GM19438 (cell line): Measurements from ENCODE around the gene PMPCA.
"Not testable (repeated sequence)": the region's sequence is repeated elsewhere in the genome, so short reads cannot be mapped to it uniquely, and the experiment has no call there.

Experiments used
- ATAC-seq: cut with Tn5 transposase; IDR thresholded peaks from one replicate; pipeline ENCODE4 v1.9.1; 2021; ENCODE audit warnings: low read depth; ENCODE audit not compliant: unreplicated experiment

Gene PMPCA

DNA sequence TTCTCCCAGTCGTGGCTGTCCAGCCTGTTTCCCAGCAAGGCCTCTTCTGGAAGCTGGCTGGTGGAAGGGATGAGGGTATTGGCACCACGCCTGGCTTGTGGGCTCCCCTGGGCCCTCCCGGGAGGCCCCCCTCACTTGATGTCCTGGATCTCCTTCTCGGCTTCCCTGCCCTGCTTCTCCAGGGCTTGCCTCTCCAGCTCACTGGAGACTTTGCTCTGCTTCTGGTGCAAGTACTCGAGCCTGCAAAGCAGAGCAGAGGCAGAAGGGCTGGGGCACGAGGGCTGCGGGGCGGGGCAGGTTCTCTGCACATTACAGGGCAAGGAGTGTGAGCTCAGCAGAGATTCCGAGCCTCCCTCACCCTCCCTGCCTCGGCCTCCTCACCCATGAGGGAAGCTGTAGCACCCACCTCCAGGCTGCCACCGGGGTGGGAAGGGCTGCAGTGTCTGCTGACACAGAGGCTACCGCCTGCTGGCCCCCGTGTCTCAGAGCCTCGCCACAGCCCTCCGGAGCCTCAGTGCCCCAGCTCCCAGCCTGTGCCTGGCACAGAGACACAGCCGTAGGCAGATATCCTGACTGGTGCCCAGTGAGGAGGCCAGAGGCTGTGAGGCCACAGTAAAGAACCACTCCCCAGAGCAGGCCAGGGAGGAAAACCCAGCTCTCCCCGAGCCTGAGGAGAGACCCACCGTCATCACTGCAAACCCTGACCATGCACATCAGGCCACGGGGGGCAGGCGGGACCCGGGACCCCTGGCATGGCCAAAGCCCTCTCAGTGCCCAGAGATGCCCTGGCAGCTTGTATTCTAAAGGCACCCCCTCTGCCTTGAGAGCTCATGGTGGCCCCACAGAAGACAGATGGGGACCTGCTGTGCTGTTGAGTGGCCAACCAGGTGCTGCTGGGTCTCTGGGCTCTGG is 17.7 kb upstream of the PMPCA start:
- ATAC-seq: no peak

DNA sequence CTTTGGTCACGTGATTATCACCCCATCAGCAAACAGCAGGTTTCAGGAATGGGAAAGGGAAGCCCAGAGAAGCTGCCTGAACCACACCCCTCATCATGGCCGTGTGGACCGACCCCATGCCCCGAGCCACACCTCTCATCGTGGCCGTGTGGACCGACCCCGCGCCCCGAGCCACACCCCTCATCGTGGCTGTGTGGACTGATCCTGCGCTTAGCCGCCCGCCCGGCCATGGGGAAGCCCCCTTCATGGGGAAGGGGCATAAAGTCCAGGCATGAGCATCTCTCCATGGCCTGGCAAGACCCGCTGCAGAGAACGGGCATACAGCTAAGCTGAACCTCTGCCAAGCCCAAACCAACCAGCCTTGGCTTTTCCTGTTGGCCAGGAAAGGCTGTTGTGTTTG is 16.9 kb upstream of the PMPCA start:
- no peak for ATAC-seq

DNA sequence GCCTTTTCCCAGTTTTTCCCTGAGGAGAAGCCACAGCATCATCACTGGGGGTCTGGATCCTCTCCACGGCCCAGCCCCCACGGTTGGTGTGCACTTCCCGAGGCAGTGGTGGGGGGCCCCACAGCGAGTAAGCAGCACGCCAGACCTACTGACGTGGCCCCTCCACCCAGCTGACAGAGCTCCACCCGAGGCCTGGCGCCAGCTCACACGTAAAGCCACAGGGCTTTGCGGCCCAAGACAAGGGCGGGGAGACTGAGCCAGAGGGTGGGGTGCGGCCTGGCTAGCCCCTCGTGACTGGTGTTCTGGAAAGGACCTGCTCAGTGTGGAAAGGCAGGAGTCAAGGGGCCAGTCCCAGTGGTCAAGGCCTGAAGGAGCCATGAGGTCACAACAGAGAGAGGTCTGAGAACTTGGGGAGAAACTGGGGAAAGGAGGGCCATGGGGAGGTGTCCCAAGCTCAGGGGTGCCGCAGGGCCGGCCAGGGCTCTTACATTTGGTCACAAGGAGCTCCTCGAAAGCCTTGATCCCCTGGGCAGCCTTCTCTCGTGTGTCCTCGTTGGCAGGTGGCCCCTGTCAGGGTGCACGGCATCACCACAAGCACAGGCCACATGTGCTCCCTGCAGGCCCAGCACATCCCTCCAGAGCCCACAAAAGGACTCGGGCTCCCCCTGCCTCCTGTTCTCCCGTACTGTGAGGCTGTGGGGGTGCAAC is 16.0 kb upstream of the PMPCA start:
- ATAC-seq: no peak

DNA sequence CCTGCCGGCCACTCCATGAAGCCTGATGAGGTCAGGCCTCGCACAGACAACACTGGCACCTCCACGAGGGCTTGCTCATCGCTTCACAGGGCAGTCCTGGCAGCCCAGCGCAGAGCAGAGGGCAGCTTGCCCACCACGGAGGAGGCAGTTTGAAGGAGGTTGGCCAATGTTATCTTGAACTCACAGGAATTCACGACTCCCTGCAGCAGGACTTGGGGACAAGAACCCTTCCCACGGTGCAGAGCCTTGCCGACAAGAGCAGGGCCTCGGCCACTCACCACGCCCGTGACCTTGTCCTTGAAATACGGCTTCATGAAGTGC is 15.5 kb upstream of the PMPCA start:
- ATAC-seq: no peak

DNA sequence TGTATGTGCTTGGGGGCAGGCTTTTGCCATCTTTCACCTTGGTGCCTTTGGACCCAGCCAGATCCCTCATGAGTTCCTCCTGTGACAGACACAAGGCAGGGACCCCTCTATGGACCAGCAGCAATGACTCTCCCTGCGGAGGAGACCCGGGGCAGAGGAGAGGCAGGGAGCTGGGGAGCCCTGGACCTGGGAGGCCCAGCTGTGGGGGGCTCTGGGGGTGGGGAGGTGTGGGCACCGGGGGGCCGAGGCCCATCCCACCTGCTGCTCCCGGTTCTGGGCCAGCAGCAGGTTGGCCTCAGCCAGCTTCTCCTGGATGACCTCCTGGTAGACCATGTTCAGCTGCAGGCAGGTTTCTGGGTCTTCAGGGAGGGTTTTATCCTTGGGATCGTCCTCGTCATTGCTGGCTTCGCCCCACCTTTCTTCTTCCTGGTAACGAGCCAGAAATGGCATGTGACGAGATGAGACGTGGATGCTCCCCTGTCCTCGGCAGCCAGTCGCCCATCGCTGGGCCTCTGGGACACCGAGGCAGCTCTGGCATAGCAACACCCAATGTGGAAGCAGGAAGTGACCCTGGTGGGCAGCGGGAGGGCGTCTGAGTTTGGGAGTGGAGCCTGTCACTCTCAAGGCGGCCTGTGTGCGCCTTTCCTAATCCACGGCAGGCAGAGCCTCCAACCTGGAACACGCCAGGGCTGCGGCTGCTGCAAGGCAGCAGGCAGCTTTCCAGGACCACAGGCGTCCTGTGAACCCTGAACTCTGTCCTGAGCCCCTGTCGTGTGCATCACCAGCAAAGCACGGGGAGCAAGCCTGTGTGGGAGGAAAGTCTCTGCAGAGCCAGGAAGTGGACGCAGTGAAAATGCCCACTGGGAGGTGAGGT is 14.9 kb upstream of the PMPCA start:
- no peak for ATAC-seq

DNA sequence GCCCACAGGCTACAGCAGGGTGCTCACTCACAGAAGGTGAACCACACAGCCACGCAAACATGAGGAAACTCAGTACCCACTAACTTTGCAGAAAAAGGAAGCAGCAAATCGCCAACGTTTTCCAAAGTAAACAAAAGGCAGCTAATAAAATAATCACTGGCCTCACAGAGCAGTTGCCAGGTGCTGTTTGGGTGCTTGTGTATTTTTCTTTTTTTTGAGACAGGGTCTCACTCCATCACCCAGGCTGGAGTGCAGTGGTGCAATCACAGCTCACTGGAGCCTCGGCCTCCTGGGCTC is 14.3 kb upstream of the PMPCA start:
- no peak for ATAC-seq

DNA sequence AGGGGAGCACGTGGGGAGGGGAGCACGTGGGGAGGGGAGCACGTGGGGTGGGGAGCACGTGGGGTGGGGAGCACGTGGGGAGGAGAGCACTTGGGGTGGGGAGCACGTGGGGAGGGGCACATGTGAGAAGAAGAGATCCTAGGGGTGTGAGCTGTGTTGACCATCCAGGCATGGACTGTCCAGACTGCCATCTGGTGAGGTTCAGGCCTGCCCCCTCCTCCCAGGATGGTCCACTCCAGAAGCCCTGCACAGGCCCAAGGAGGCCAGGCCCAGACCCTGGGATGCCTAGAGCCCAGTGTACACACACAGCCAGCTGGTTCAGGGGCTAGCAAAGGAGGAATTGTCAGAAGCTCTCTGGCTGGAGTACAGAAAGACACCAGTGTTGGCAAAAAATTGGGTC is 12.8 kb upstream of the PMPCA start:
- no peak for ATAC-seq

DNA sequence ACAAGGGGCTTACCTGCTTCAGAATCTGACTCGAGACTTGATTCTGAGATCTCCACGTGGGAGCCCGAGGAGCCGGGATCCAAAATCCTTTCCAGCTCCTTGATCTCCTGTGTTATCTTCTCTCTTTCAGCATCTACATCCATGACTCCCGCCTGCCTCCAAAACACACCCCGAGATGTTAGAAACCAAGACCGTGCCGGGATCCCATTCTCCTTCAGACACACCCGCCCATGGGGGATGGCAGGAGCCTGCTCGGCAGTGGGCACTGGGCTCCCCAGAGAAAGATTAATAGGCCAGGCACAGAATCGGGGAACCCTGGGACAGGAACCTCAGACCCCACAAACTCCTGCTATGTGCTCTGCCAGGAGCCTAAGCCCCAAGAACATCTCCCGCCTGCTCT is 12.2 kb upstream of the PMPCA start:
- ATAC-seq: no peak

DNA sequence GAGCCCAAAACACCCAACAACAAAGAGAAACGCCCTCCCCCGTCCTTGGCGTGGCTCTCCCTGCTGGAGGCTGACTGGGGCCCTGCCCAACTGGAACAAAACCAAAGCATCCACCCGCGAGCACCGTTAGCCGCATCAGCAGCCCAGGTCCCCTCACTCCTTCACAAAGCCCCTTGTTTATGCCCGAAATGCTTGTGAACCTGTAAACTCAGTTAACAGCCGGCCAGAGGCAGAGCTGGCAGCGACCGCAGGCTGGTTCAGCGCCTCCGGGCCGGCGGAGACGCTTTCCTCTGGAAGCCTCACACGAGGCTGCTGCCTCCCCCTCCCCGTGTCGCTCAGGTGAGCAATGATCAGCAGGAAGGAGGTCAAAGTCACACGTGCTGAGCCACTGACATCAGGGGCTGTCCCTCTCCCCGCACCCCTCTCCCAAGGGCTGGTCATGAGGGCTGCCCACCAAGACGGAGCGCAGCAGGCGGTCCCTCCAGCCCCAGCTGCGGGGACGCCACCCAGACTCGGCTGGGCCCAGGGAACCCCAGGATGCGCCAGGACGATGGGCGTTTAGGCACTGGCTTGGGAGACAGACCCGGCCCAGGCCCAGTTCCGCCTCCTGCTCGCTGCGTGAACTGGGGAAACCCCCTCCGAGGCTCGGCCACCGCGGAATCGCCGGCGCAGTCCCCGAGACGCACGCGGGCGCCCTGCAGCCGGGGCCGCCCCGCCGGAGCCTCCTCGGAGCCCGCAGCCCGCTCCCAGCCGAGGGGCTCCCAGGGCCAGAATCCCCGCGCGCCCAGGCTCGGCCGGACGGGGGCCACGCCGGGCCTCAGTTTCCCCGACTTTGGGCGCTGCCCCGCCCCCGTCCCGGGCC is 11.1 kb upstream of the PMPCA start:
- peak; percentile 9 for ATAC-seq

DNA sequence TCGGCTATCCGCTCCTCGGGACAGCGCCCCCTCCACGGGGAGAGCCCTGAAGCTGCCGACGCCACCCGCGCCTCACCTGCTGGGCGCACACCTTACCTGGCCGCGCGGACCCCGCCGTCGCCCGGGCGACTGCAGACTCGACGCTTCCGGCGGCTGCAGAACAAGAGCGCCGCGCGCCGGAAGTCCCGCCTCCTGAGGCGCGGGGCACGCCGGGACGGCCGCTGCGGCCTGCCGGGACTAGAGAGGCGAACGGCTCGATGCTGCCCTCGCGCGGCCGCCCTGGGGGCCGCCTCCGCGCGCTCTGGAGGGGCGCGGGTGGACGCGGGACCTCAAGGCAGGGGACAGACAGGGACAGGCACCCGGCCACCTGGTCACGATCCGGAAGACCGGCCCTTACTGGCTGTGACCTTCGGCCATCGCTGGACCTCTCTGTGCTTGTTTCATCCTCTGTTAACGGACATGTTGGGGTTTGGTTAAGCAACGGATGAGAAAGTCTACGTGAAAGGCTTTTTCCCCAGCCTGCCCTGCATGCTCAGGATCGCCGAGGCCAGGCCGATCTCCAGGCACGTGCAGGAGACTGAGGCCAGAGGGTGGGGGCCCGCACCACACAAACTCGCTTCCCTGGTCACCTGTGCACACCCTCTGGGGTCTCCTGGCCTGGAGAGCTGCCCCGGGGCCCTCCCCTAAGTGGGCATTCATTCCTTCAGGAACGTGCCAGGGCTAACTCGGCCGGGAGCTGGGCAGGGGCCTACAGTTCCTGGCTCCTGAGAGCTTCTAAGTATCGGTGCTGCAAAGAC is 10.2 kb upstream of the PMPCA start, which contains the start of gene SNAPC4:
Gene SNAPC4 (minus strand): TSS at position 133 of the 797 bp plus-strand sequence. CDS start 1,742 bp downstream, outside the sequence.
- peak; percentile 48 for ATAC-seq

DNA sequence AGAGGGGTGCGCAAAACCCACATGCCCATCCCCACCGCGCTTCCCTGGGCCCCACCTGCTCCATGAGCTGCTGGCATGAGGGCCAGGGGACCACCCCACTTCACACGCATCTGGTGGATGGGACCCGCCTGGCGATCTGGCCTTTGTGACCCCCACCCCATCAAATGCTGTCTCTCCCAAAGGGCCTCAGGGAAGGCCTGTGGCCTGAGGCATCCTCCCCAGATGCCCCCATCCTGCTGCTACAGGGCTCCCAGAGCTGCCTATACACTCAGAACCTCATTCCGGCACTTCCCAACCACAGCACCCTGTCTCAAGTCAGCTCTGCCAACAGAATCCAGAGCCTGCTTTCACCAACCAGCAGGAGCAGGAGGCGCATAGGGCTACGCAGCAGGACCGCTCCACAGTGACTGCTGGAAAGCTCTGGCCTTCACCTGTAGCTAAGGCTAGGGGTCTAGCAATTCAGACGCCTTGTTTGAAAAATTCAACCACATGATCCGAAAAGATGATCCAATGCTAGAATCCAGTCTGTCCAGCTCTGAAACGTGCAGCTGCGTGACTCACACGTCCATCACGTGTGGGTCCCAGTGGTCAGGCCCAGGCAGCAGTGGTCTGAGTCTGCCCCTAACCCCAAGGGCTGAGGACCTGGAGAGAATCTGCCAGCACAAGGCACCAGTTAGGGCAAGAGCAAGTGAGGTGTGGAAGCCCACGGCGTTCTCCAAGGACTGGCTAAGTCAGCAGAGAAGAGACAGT is 9.1 kb upstream of the PMPCA start:
- ATAC-seq: no peak

DNA sequence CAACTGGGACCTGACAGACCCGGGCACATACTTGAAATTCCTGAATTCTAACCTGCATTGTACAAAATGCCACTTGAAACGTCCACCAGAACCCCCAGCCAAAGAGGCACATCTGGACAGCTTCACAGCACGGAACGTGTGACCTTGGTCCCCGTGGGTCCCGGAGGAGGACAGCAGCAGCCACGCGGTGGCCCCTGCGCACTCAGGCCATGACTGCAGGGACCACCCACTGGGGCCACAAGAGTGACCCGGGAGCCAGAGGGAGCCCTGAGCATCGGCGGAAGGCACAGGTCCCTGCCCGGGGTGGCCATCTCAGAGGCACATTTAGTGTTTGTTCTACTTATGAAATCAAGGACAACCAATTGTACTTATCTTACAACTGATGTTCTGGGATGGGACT is 8.4 kb upstream of the PMPCA start:
- ATAC-seq: no peak

DNA sequence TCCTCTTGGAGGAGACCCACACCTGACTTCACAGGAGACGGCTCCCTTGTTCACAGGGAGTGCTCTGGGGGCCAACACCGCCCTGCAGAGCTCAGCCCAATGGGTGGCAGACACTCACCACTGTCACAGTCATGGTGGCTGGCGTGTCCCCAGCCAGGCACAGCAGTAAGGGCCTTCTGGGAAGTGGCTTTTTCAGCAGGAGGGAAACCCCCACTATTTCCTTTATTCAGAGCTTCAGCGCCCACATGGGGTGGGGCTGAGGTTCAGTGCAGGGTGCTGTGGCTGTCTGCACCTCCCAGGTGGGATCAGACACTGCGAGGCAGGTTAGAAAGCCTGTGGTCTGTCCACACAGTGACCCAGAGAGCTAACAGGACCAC is 6.9 kb upstream of the PMPCA start:
- no peak for ATAC-seq

DNA sequence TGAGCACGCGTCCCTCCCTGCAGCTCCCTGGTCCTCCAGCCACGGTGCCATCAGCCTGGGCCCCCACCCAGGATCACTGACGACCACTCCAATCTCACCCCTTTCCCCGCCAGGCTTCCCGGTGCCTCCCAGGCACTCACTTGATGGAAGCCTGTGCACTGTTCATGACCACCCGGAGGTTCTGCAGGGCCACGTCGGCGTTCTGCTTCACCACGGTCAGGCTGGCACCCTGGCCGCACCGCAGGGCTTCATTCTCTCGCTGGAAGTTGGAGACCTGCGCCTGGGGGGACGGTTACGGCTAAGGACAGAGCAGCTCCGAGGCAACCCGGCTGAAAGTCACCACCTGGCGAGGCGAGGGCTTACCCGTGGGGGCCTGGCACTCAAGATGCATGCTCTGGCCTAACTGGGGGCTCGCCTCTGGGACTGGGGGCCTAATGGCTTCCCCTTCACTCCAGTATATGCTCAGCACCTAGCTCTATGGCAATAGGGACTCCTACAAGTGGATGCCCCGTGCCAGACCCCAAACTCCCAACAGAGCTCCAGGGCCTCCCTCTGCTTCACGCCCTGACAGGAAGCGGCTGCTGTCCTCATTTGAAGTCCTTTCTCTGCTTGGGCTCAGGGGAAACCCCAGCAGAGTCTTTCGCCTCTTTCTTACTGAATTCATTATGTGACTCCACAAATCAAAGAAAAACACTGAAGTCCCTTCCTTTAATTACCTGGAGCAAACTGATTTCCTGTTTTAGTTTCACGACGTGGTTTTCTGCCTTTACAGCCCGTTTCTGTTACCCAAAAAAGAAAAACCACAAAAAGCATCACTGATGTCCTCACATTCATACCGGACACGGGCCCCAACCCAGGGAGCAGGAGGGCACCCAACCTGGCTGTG is 6.3 kb upstream of the PMPCA start:
- ATAC-seq: no peak

DNA sequence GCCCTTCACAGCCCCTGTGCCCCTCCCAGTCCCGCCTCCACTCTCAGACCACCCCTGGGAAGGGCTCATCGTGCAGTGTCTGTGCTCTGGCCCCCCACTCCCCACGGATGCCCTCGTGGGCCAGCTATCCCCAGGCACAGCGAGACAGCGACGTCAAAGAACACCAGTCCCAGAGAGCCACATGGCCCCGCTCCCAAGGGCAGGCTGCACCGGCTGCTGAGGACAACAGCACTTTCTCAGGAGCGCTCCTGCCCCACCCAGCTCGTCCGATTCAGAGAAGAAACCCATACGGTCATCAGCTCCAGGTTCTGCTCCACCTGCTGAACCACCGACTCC is 5.7 kb upstream of the PMPCA start:
- ATAC-seq: no peak

DNA sequence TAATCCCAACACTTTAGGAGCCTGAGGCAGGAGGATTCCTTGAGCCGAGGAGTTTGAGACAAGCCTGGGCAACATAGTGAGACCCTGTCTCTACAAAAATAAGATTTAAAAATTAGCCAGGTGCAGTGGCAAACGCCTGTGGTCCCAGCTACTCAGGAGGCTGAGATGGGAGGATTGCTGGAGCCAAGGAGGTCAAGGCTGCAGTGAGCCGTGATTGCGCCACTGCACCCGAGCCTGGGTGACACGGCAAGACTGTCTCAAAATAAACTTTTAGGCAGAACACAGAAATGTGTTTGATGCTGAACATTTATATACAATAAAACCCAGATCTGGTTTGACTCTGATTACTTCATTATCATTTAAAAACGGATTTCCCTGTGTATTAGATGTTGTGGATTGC is 5.0 kb upstream of the PMPCA start:
- no peak for ATAC-seq

DNA sequence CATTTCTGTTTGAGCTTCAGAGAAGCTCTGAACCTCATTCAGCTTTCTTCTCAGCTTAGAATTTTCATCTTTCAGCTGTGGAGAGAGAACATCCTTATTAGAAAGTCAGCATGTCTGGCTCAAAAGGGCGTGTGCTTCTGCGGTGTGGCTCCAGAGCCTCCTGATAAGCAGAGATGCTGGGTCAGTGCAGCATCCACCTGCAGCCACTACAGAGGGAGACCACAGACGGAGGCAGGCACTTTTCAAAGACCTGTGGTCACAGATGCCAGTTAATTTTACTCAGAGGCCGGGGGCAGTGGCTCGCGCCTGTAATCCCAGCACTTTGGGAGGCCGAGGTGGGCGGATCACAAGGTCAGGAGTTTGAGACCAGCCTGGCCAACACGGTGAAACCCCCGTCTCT is 4.6 kb upstream of the PMPCA start:
- not testable (repeated sequence) for ATAC-seq

DNA sequence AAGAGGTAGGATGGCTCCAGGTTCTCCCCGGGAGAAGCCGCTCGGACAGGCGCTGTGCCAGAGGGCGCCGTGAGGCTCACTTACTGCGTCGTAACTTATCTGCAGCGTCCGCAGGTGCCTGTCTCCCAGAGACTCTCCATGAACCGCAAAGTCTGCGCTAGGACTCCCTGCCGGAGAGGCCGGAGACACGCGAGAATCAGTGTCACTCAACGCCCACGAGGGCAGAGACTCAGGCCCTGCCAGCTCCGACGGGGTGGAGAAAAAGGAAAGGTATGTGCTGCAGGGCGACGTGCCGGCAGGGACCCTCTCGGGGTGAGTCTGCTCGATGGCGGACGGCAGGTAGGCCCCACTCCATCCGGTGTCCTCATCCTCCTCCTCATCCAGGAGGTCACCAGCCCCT is 3.4 kb upstream of the PMPCA start:
- ATAC-seq: not testable (repeated sequence)
